Osteoblast (primary cell): Measurements from ENCODE around the gene EMC8. TPM values are rescaled to one million over a fixed set of nuclear protein-coding genes. Genes with fewer than 3 reads are reported as not detected.

ENCODE experiments used
- DNase-seq: peaks from one replicate; pipeline ENCODE4 v3.0.0; 2011; ENCODE audit warnings: low spot score, mixed read lengths; ENCODE audit not compliant: insufficient read length; ENCODE audit errors: missing footprints
- H2AFZ ChIP-seq: 2 replicates; pipeline ENCODE4 v1.6.0; 2011; ENCODE audit warnings: mild to moderate bottlenecking, low read length
- H3K27ac ChIP-seq: 2 replicates; pipeline ENCODE4 v1.5.1; 2011; ENCODE audit warnings: mild to moderate bottlenecking, low read depth, low read length, moderate library complexity
- H3K27me3 ChIP-seq: 2 replicates; pipeline ENCODE4 v1.6.0; 2012; ENCODE audit warnings: mild to moderate bottlenecking, control low read depth, inconsistent platforms, low read length, moderate library complexity; ENCODE audit not compliant: insufficient read depth
- H3K36me3 ChIP-seq: 2 replicates; pipeline ENCODE4 v1.5.1; 2011; ENCODE audit warnings: mild to moderate bottlenecking, low read length, control low read depth, moderate library complexity; ENCODE audit not compliant: insufficient read depth
- H3K4me1 ChIP-seq: 2 replicates; pipeline ENCODE4 v1.5.1; 2011; ENCODE audit warnings: mild to moderate bottlenecking, low read length, control low read depth, moderate library complexity; ENCODE audit not compliant: insufficient read depth
- H3K4me2 ChIP-seq: 2 replicates; pipeline ENCODE4 v1.6.0; 2011; ENCODE audit warnings: mild to moderate bottlenecking, low read length; ENCODE audit not compliant: insufficient read depth
- H3K4me3 ChIP-seq: fragments of 200-600 bp; sonication (generic); 3 replicates; pipeline ENCODE4 v1.5.1; 2012; ENCODE audit warnings: mild to moderate bottlenecking, low read length, inconsistent platforms; ENCODE audit not compliant: insufficient read depth
- H3K79me2 ChIP-seq: 2 replicates; pipeline ENCODE4 v1.6.0; 2012; ENCODE audit warnings: mild to moderate bottlenecking, low read length, control low read depth, inconsistent platforms; ENCODE audit not compliant: insufficient read depth
- H3K9me3 ChIP-seq: 2 replicates; pipeline ENCODE4 v1.5.1; 2011; ENCODE audit warnings: low read depth, low read length, control low read depth
- H4K20me1 ChIP-seq: 2 replicates; pipeline ENCODE4 v1.6.0; 2012; ENCODE audit warnings: mild to moderate bottlenecking, low read length, control low read depth; ENCODE audit not compliant: insufficient read depth
- total RNA-seq: library from RNA; depleted of rRNA; stranded (reverse); fragments of >200 nt; gene quantifications from 2 replicates; pipeline ENCODE4 v1.2.3, GENCODE V29; 2012
- TF ChIP-seq, protein P1 (sequence below): IDR thresholded peaks from 2 replicates; pipeline ENCODE4 v1.5.1; 2011; ENCODE audit warnings: mild to moderate bottlenecking, low read depth, low read length, moderate library complexity; ENCODE audit errors: extremely low read depth

EMC8 gene
- total RNA-seq, 1 donor = 28.6 TPM

DNA sequence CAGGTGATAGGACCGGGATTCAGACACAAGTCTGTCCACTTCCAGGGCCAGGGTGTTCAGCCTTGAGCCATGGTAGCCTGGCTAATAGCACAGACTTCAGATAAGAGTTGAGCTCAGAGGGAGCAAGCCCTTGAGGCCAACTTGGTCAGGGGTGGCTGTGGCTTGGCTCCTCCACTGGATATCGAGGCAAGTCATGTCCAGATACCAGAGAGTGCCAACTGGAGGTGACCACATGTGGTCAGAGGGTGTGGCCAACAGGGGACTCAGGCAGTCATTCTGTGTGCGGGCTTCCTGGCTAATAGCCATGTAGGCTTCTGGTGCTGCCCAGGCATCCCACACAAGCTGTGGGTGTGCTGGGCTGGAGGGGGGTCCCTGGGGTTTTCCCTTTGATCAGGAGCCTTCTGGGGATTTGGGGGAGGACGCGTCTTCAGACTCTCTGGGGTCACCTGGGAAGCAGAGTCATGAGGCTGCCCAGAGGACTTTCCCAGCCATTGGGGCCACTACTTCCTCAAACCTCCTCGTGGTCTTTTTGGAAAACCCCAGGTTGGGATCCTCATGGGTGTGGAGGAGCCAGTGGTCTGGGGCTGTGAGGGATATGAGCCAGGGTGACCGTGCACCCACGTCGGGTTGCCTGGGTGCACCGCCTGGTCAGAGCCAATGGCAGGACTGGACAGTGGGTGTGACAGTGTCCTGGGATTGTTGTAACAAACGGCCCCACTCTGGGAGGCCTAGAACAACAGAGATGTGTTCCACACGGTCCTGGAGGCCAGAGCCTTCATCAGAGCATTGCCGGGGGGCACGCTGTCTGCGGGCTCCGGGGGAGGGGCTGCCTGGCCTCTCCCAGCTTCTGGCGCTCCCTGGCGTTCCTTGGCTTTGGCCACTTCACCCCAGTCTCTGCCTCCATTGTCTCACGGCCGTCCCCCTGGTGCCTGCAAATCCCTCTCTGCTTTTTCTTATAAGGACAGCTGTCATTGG lies 25.1 kb upstream of the EMC8 start:
- H3K4me2 ChIP-seq = no peak overlapping the region
- H3K27me3 ChIP-seq = peaks cover 11% of the 10 kb centered on the region
- H3K27ac ChIP-seq = no peak overlapping the region
- no peaks in the 10 kb centered on the region for H3K79me2 ChIP-seq
- H3K4me1 ChIP-seq = no peaks in the 10 kb centered on the region
- no peak overlapping the region for H2AFZ ChIP-seq
- H3K36me3 ChIP-seq = no peaks in the 10 kb centered on the region
- DNase-seq = no peak
- TF ChIP-seq, protein P1, sequence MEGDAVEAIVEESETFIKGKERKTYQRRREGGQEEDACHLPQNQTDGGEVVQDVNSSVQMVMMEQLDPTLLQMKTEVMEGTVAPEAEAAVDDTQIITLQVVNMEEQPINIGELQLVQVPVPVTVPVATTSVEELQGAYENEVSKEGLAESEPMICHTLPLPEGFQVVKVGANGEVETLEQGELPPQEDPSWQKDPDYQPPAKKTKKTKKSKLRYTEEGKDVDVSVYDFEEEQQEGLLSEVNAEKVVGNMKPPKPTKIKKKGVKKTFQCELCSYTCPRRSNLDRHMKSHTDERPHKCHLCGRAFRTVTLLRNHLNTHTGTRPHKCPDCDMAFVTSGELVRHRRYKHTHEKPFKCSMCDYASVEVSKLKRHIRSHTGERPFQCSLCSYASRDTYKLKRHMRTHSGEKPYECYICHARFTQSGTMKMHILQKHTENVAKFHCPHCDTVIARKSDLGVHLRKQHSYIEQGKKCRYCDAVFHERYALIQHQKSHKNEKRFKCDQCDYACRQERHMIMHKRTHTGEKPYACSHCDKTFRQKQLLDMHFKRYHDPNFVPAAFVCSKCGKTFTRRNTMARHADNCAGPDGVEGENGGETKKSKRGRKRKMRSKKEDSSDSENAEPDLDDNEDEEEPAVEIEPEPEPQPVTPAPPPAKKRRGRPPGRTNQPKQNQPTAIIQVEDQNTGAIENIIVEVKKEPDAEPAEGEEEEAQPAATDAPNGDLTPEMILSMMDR = no peak
- H3K9me3 ChIP-seq = no peaks in the 10 kb centered on the region
- H3K4me3 ChIP-seq = no peak overlapping the region
- H4K20me1 ChIP-seq = no peaks in the 10 kb centered on the region

DNA sequence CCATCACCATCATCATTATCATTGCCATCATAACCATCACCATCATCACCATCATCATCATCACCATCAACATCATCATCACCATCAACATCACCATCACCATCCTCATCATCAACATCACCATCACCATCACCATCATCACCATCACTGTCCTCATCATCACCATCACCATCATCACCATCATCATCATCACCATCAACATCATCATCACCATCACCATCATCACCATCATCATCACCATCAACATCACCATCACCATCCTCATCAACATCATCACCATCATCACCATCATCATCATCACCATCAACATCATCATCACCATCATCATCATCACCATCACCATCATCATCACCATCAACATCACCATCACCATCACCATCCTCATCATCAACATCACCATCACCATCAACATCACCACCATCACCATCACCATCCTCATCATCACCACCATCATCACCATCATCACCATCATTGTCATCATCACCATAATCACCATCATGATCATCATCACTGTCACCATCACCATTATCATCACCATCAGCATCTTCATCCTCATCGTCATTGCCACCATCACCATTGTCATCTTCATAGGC lies 24.1 kb upstream of the EMC8 start:
- peaks cover 13% of the 10 kb centered on the region for H3K27me3 ChIP-seq
- no peak overlapping the region for H3K4me2 ChIP-seq
- no peaks in the 10 kb centered on the region for H3K36me3 ChIP-seq
- DNase-seq = no peak
- no peaks in the 10 kb centered on the region for H3K79me2 ChIP-seq
- H3K9me3 ChIP-seq = no peaks in the 10 kb centered on the region
- no peaks in the 10 kb centered on the region for H3K4me1 ChIP-seq
- H3K27ac ChIP-seq = no peak overlapping the region
- no peak overlapping the region for H3K4me3 ChIP-seq
- H4K20me1 ChIP-seq = no peaks in the 10 kb centered on the region
- TF ChIP-seq, protein P1 = no peak
- H2AFZ ChIP-seq = no peak overlapping the region

DNA sequence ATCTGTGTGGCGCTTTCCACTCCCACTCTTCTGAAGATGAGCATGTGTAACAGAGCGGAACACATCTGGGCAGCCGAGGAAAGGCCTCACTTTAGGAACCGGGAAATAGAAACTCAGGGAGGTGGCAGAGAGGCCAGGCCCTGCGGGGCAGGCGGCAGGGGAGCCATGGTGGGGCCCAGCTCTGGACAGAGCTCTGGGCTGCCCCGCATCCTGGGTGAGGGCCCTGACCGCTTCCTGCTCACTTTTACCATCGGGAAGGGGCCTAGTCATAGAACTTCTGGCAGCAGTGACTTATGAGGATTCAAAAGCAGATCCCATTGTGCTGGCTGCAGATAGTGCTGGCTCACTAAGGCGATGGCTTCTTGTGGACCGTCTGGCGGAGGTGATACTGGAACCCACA lies 22.8 kb upstream of the EMC8 start:
- Histone ChIP-seq H4K20me1 (no peaks in the 10 kb centered on the region), H3K4me2 (no peak overlapping the region), H3K79me2 (no peaks in the 10 kb centered on the region), H2AFZ (no peak overlapping the region), H3K36me3 (no peaks in the 10 kb centered on the region), H3K4me1 (no peaks in the 10 kb centered on the region), H3K4me3 (no peak overlapping the region), H3K27me3 (peaks cover 15% of the 10 kb centered on the region), H3K9me3 (no peaks in the 10 kb centered on the region), H3K27ac (no peak overlapping the region)
- DNase-seq = no peak
- TF ChIP-seq, protein P1 = no peak
